ENCODE data around the gene MTRR. TPM values are rescaled to one million over a fixed set of nuclear protein-coding genes. Genes with fewer than 3 reads are reported as not detected.
A peak's percentile ranks its signal among the peaks of the same experiment; 100 is the strongest.

MTRR gene
- total RNA-seq, 2 experiments from 2014 or later = 51.9 to 72.6 TPM

- peak overlapping the region; percentile 97 for H3K4me3 ChIP-seq (ENCODE audit: low read depth, low read length, poor library complexity, severe bottlenecking)
- no peak for DNase-seq (ENCODE audit: low spot score)
- no peaks in the 10 kb centered on the region for H3K9me2 ChIP-seq (ENCODE audit: insufficient read depth, low read length)
- H3K79me2 ChIP-seq (ENCODE audit: insufficient read depth, low read depth, low read length) = peaks cover 70% of the 10 kb centered on the region
- peaks cover 47% of the 10 kb centered on the region for H3K4me1 ChIP-seq (ENCODE audit: insufficient read depth, low read length, poor library complexity, severe bottlenecking)
- no peak overlapping the region for H3K27ac ChIP-seq (ENCODE audit: low read depth, low read length, poor library complexity, severe bottlenecking)
- CTCF ChIA-PET (ENCODE audit: unreplicated experiment) = interaction anchor here (1.5 kb wide), 1 partner anchor 19 kb away, joined by 4 read pairs; no protein-coding TSS in a partner anchor
- no peaks in the 10 kb centered on the region for H3K9me3 ChIP-seq (ENCODE audit: low read length)
- no TSS peak for BruUV-seq (replicated peaks)
- POLR2A ChIA-PET = interaction anchor here (1.4 to 3.6 kb wide), 3 partner anchors 9 to 29 kb away, joined by 3 to 15 read pairs (median 7); no protein-coding TSS in a partner anchor
- intact Hi-C loops (cut with micrococcal nuclease; ENCODE audit: unreplicated experiment) = no loop called here
- H4K20me1 ChIP-seq (ENCODE audit: insufficient read depth, low read length) = peaks cover 27% of the 10 kb centered on the region
- peaks cover 60% of the 10 kb centered on the region for H3K36me3 ChIP-seq (ENCODE audit: insufficient read depth, low read length)
- no peak overlapping the region for H2AFZ ChIP-seq (ENCODE audit: low read length)
- TF ChIP-seq EZH2phosphoT487 (IDR thresholded peaks at IDR 0.05; ENCODE audit: borderline replicate concordance, low read depth, low read length) (no peak), CTCF (conservative IDR thresholded peaks at IDR 0.05; ENCODE audit: low read length) (no peak)
- peak overlapping the region; percentile 90 for H3K4me2 ChIP-seq (ENCODE audit: low read length)
Measured at GRCh38 chr5:7867260-7867659, 1.7 kb upstream of the MTRR start.

GRCh38 chr5:7868427-7868772 is 548 bp upstream of the MTRR start:
- intact Hi-C loops (cut with micrococcal nuclease; ENCODE audit: unreplicated experiment) = no loop called here
- H2AFZ ChIP-seq (ENCODE audit: low read length) = peak overlapping the region; percentile 79
- H3K9me2 ChIP-seq (ENCODE audit: insufficient read depth, low read length) = no peaks in the 10 kb centered on the region
- H4K20me1 ChIP-seq (ENCODE audit: insufficient read depth, low read length) = peaks cover 28% of the 10 kb centered on the region
- peak overlapping the region; percentile 90 for H3K4me2 ChIP-seq (ENCODE audit: low read length)
- peaks cover 60% of the 10 kb centered on the region for H3K36me3 ChIP-seq (ENCODE audit: insufficient read depth, low read length)
- H3K79me2 ChIP-seq (ENCODE audit: insufficient read depth, low read depth, low read length) = peaks cover 81% of the 10 kb centered on the region
- TF ChIP-seq CTCF (conservative IDR thresholded peaks at IDR 0.05; ENCODE audit: low read length) (no peak), EZH2phosphoT487 (IDR thresholded peaks at IDR 0.05; ENCODE audit: borderline replicate concordance, low read depth, low read length) (no peak)
- BruUV-seq (replicated peaks) = no TSS peak
- peaks cover 58% of the 10 kb centered on the region for H3K4me1 ChIP-seq (ENCODE audit: insufficient read depth, low read length, poor library complexity, severe bottlenecking)
- H3K4me3 ChIP-seq (ENCODE audit: low read depth, low read length, poor library complexity, severe bottlenecking) = peak overlapping the region; percentile 97
- no peaks in the 10 kb centered on the region for H3K9me3 ChIP-seq (ENCODE audit: low read length)
- ChIA-PET POLR2A (interaction anchor here (0.6 to 3.6 kb wide), 12 partner anchors 8 to 1085 kb away, joined by 3 to 16 read pairs (median 3); no protein-coding TSS in a partner anchor), CTCF (ENCODE audit: unreplicated experiment) (interaction anchor here (1.5 kb wide), 1 partner anchor 18 kb away, joined by 4 read pairs; no protein-coding TSS in a partner anchor)
- peak overlapping the region; percentile 10 for H3K27ac ChIP-seq (ENCODE audit: low read depth, low read length, poor library complexity, severe bottlenecking)
- no peak for DNase-seq (ENCODE audit: low spot score)

DNA sequence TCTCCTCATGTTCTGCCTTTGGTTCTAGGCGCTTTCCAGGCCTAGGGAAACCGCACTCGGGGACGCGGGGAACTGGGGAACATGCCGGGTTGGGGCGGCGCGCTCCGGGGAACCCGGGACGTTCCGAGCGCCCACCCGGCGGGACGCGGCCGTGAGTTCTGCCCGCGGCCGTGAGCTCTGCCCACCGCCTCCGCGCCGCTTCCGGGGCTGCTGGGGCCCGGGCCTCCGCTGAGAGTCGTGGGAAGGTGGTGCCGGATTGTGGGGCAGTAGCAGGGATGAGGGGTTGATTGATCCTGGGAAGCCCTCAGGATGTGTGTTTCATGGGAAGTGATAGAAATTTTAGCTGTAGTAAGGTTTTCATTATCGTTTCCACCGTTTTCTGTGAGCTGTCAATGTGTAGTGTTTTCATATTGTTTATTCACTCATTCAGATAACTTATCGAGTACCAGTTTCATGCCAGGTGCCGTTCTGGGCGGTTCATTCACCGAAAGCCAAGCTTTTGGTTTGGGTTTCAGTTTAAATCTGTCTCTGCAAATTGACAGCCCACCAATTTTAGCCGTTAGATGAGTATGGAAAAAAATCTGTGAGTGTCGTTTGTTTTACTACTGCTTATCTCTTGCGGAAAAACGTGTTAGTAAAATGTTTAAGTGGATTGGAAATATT is 657 bp downstream of the MTRR start:
- no peak for TF ChIP-seq EZH2phosphoT487 (IDR thresholded peaks at IDR 0.05; ENCODE audit: borderline replicate concordance, low read depth, low read length)
- no peak for TF ChIP-seq CTCF (conservative IDR thresholded peaks at IDR 0.05; ENCODE audit: low read length)
- H2AFZ ChIP-seq (ENCODE audit: low read length) = peak overlapping the region; percentile 51; the same call in 1 of the 2 replicates
- H3K9me3 ChIP-seq (ENCODE audit: low read length) = no peaks in the 10 kb centered on the region
- DNase-seq (ENCODE audit: low spot score) = peak; percentile 32
- no peaks in the 10 kb centered on the region for H3K9me2 ChIP-seq (ENCODE audit: insufficient read depth, low read length)
- H4K20me1 ChIP-seq (ENCODE audit: insufficient read depth, low read length) = peaks cover 28% of the 10 kb centered on the region
- peaks cover 90% of the 10 kb centered on the region for H3K79me2 ChIP-seq (ENCODE audit: insufficient read depth, low read depth, low read length)
- H3K4me3 ChIP-seq (ENCODE audit: low read depth, low read length, poor library complexity, severe bottlenecking) = peak overlapping the region; percentile 97
- intact Hi-C loops (cut with micrococcal nuclease; ENCODE audit: unreplicated experiment) = no loop called here
- peaks cover 64% of the 10 kb centered on the region for H3K4me1 ChIP-seq (ENCODE audit: insufficient read depth, low read length, poor library complexity, severe bottlenecking)
- H3K4me2 ChIP-seq (ENCODE audit: low read length) = peak overlapping the region; percentile 90
- peak overlapping the region; percentile 55 for H3K27ac ChIP-seq (ENCODE audit: low read depth, low read length, poor library complexity, severe bottlenecking)
- POLR2A ChIA-PET = interaction anchor here (0.7 to 3.6 kb wide), 7 partner anchors 9 to 1084 kb away, joined by 3 to 16 read pairs (median 3); no protein-coding TSS in a partner anchor
- CTCF ChIA-PET (ENCODE audit: unreplicated experiment) = no interaction called here
- BruUV-seq (replicated peaks) = no TSS peak
- peaks cover 63% of the 10 kb centered on the region for H3K36me3 ChIP-seq (ENCODE audit: insufficient read depth, low read length)
